Keratinocyte (primary cell): Measurements from ENCODE around the gene CHAC1. TPM values are rescaled to one million over a fixed set of nuclear protein-coding genes. Genes with fewer than 3 reads are reported as not detected.

Experiments used
- DNase-seq: peaks from one replicate; pipeline ENCODE4 v3.0.0-alpha.2; 2011; ENCODE audit warnings: low read depth, missing footprints, low spot score
- FAIRE-seq: peaks from 2 replicates; lab custom pipeline; 2011; peaks lifted over from hg19 to GRCh38; lab: Jason Lieb, UNC
- H2AFZ ChIP-seq: 2 replicates; pipeline ENCODE4 v1.6.0; 2012; ENCODE audit warnings: low read length, control low read depth, inconsistent platforms; ENCODE audit not compliant: control insufficient read depth
- H3K27ac ChIP-seq: 2 replicates; pipeline ENCODE4 v1.5.1; 2011; ENCODE audit warnings: low read length; ENCODE audit not compliant: control insufficient read depth, insufficient read depth
- H3K27me3 ChIP-seq: 3 replicates; pipeline ENCODE4 v1.6.0; 2011; ENCODE audit warnings: low read length; ENCODE audit not compliant: control insufficient read depth, insufficient read depth; ENCODE audit errors: extremely low read depth
- H3K36me3 ChIP-seq, 2 experiments: 2 replicates in 1 of 2; 3 replicates in 1 of 2; pipeline ENCODE4 v1.5.1; 2011; ENCODE audit warnings: low read length in 2 of 2, mild to moderate bottlenecking in 1 of 2; ENCODE audit not compliant: control insufficient read depth in 2 of 2, insufficient read depth in 2 of 2; ENCODE audit errors: extremely low read depth in 1 of 2
- H3K4me1 ChIP-seq: 3 replicates; pipeline ENCODE4 v1.5.1; 2011; ENCODE audit warnings: low read length; ENCODE audit not compliant: control insufficient read depth, insufficient read depth; ENCODE audit errors: extremely low read depth
- H3K4me2 ChIP-seq: 3 replicates; pipeline ENCODE4 v1.6.0; 2011; ENCODE audit warnings: low read depth, low read length; ENCODE audit not compliant: control insufficient read depth, insufficient read depth; ENCODE audit errors: extremely low read depth
- H3K4me3 ChIP-seq, 3 experiments: fragments of 200-600 bp in 1 of 3; sonication (generic) in 1 of 3; 2 replicates in 2 of 3; 3 replicates in 1 of 3; pipeline ENCODE4 v1.5.1; 2011 to 2016; ENCODE audit warnings: low read length in 3 of 3, mild to moderate bottlenecking in 3 of 3, control low read depth in 2 of 3, inconsistent platforms in 1 of 3, low read depth in 1 of 3, mixed read lengths in 1 of 3, mixed run types in 1 of 3, moderate library complexity in 1 of 3; ENCODE audit not compliant: control insufficient read depth in 2 of 3, insufficient read depth in 2 of 3; ENCODE audit errors: extremely low read depth in 1 of 3
- H3K79me2 ChIP-seq: 2 replicates; pipeline ENCODE4 v1.6.0; 2012; ENCODE audit warnings: low read length; ENCODE audit not compliant: control insufficient read depth, insufficient read depth
- H3K9ac ChIP-seq: 3 replicates; pipeline ENCODE4 v1.6.0; 2011; ENCODE audit warnings: low read length; ENCODE audit not compliant: control insufficient read depth, insufficient read depth; ENCODE audit errors: extremely low read depth
- H3K9me1 ChIP-seq: 3 replicates; pipeline ENCODE4 v1.6.0; 2011; ENCODE audit warnings: low read length; ENCODE audit not compliant: control insufficient read depth, insufficient read depth; ENCODE audit errors: extremely low read depth
- H3K9me3 ChIP-seq: 2 replicates; pipeline ENCODE4 v1.5.1; 2012; ENCODE audit warnings: low read depth, low read length; ENCODE audit not compliant: control insufficient read depth
- H4K20me1 ChIP-seq: 3 replicates; pipeline ENCODE4 v1.6.0; 2011; ENCODE audit warnings: low read length; ENCODE audit not compliant: control insufficient read depth, insufficient read depth; ENCODE audit errors: extremely low read depth
- CTCF ChIP-seq, 3 experiments: IDR thresholded peaks in 1 of 3; conservative IDR thresholded peaks in 1 of 3; optimal IDR thresholded peaks in 1 of 3; 2 replicates in 2 of 3; 3 replicates in 1 of 3; pipeline versions ENCODE3 to v1.5.1; 2011; ENCODE audit warnings: low read length in 3 of 3, mild to moderate bottlenecking in 3 of 3, moderate library complexity in 2 of 3, control low read depth in 1 of 3, inconsistent platforms in 1 of 3; ENCODE audit not compliant: insufficient read depth in 2 of 3; ENCODE audit errors: extremely low read depth in 1 of 3
- EZH2 ChIP-seq: IDR thresholded peaks from one replicate; pipeline ENCODE4 v1.6.1; 2012; ENCODE audit warnings: inconsistent platforms, mild to moderate bottlenecking, low read length, moderate library complexity
- dilution Hi-C: fragments of 300-500 bp; cut with MboI; formaldehyde crosslinking; loops from one replicate; pipeline ENCODE4 v1.7.0; 2020; ENCODE audit warnings: low sequenced_read_pairs; ENCODE audit not compliant: extremely low pct_ligation_motif_present
- polyA plus RNA-seq, 5 experiments: library from polyadenylated mRNA; depleted of rRNA in 3 of 5; stranded (reverse) in 3 of 5; stranded (forward) in 1 of 5; unstranded in 1 of 5; fragments of >200 nt; gene quantifications; 1 replicate in 1 of 5; 2 replicates in 3 of 5; 3 replicates in 1 of 5; pipeline versions ENCODE4 v1.2.1 to v1.2.3, GENCODE V29; 2011 to 2012; ENCODE audit warnings: missing spikeins in 2 of 5, low read depth in 1 of 5, low replicate concordance in 1 of 5

CHAC1 gene
- polyA plus RNA-seq, 1 donor (not counting 4 experiments of a cell fraction or from before 2014, with no cell fraction given), result 6.4 TPM

- no peaks in the 10 kb centered on the region for H3K9me3 ChIP-seq
- no peak overlapping the region for H3K9ac ChIP-seq
- H3K27ac ChIP-seq, result no peak overlapping the region
- dilution Hi-C loops, result loop anchor here (25.0 kb wide), 1 partner anchor 94 kb away; no protein-coding TSS in a partner anchor
- DNase-seq (no peak), FAIRE-seq (no peak)
- peaks cover 17% of the 10 kb centered on the region for H3K27me3 ChIP-seq
- H3K4me3 ChIP-seq, result no peak overlapping the region
- no peaks in the 10 kb centered on the region for H3K36me3 ChIP-seq
- no peaks in the 10 kb centered on the region for H3K4me1 ChIP-seq
- no peaks in the 10 kb centered on the region for H3K9me1 ChIP-seq
- H3K4me2 ChIP-seq, result no peak overlapping the region
- no peaks in the 10 kb centered on the region for H3K79me2 ChIP-seq
- H2AFZ ChIP-seq, result no peak overlapping the region
- no peaks in the 10 kb centered on the region for H4K20me1 ChIP-seq
- TF ChIP-seq CTCF (optimal IDR thresholded peaks at IDR 0.05 in 1 of 3, IDR thresholded peaks at IDR 0.05 in 1 of 3, conservative IDR thresholded peaks at IDR 0.05 in 1 of 3; ENCODE audit: extremely low read depth in 1 of 3, insufficient read depth in 2 of 3, low read length in 3 of 3) (no peak), EZH2 (no peak)
Observed at GRCh38 chr15:40918146-40918798, 35.0 kb upstream of the CHAC1 start.

- Histone ChIP-seq H3K9me1 (no peaks in the 10 kb centered on the region), H3K27ac (no peak overlapping the region), H2AFZ (no peak overlapping the region), H3K36me3 (no peaks in the 10 kb centered on the region), H3K79me2 (no peaks in the 10 kb centered on the region), H3K4me1 (no peaks in the 10 kb centered on the region), H3K4me3 (no peak overlapping the region), H4K20me1 (no peaks in the 10 kb centered on the region), H3K27me3 (peaks cover 20% of the 10 kb centered on the region), H3K4me2 (no peak overlapping the region), H3K9ac (no peak overlapping the region), H3K9me3 (no peaks in the 10 kb centered on the region)
- no peak for TF ChIP-seq EZH2
- no peak for TF ChIP-seq CTCF (optimal IDR thresholded peaks at IDR 0.05 in 1 of 3, IDR thresholded peaks at IDR 0.05 in 1 of 3, conservative IDR thresholded peaks at IDR 0.05 in 1 of 3; ENCODE audit: extremely low read depth in 1 of 3, insufficient read depth in 2 of 3, low read length in 3 of 3)
- no peak for DNase-seq
- no peak for FAIRE-seq
- dilution Hi-C loops, result loop anchor here (25.0 kb wide), 1 partner anchor 93 kb away; no protein-coding TSS in a partner anchor
Observed at GRCh38 chr15:40918799-40919392, 34.4 kb upstream of the CHAC1 start.
